Naive B cell (primary cell): Measurements from ENCODE around the gene ITGAE. TPM values are rescaled to one million over a fixed set of nuclear protein-coding genes. Genes with fewer than 3 reads are reported as not detected.
"Not testable (repeated sequence)": the region's sequence is repeated elsewhere in the genome, so short reads cannot be mapped to it uniquely, and the experiment has no call there.

ENCODE experiments used
- ATAC-seq, 2 donors: fragments of 150-1000 bp; cut with Tn5 transposase; 2 replicates each; pipeline ENCODE4 v1.10.0; 2021; ENCODE audit warnings: low read depth in 2 of 2, mild to moderate bottlenecking in 2 of 2, moderate library complexity in 2 of 2
- DNase-seq: peaks from one replicate; pipeline ENCODE4 v3.0.0; 2022
- H3K27ac Mint-ChIP-seq, 6 donors: one replicate each; pipeline ENCODE4 v1.8.0; 2020 to 2022; ENCODE audit warnings: mild to moderate bottlenecking in 6 of 6, mixed read lengths in 6 of 6, moderate library complexity in 5 of 6, inconsistent platforms in 2 of 6
- H3K27me3 Mint-ChIP-seq, 3 donors: one replicate each; pipeline ENCODE4 v1.8.0; 2021 to 2022; ENCODE audit warnings: mixed read lengths in 3 of 3, mild to moderate bottlenecking in 1 of 3
- H3K36me3 Mint-ChIP-seq, 2 donors: one replicate each; pipeline ENCODE4 v1.8.0; 2020 to 2022; ENCODE audit warnings: mixed read lengths in 2 of 2, inconsistent platforms in 1 of 2, mild to moderate bottlenecking in 1 of 2
- H3K4me1 Mint-ChIP-seq, 3 donors: one replicate each; pipeline ENCODE4 v1.8.0; 2020 to 2022; ENCODE audit warnings: mixed read lengths in 3 of 3, inconsistent platforms in 1 of 3, mild to moderate bottlenecking in 1 of 3, moderate library complexity in 1 of 3
- H3K4me3 Mint-ChIP-seq, 8 donors: one replicate each; pipeline ENCODE4 v1.8.0; 2020 to 2022; ENCODE audit warnings: mild to moderate bottlenecking in 8 of 8, mixed read lengths in 8 of 8, moderate library complexity in 8 of 8, inconsistent platforms in 2 of 8
- H3K9me3 Mint-ChIP-seq, 7 donors: one replicate each; pipeline ENCODE4 v1.8.0; 2020 to 2022; ENCODE audit warnings: mixed read lengths in 7 of 7, mild to moderate bottlenecking in 5 of 7, inconsistent platforms in 2 of 7, moderate library complexity in 1 of 7
- polyA plus RNA-seq, 6 donors: library from polyadenylated mRNA; unstranded; fragments of 300-500 nt; fragmentation: Illumina TruSeq; gene quantifications; one replicate each; pipeline ENCODE4 v1.2.3, GENCODE V29; 2021; ENCODE audit warnings: low read depth in 6 of 6

ITGAE gene, protein sequence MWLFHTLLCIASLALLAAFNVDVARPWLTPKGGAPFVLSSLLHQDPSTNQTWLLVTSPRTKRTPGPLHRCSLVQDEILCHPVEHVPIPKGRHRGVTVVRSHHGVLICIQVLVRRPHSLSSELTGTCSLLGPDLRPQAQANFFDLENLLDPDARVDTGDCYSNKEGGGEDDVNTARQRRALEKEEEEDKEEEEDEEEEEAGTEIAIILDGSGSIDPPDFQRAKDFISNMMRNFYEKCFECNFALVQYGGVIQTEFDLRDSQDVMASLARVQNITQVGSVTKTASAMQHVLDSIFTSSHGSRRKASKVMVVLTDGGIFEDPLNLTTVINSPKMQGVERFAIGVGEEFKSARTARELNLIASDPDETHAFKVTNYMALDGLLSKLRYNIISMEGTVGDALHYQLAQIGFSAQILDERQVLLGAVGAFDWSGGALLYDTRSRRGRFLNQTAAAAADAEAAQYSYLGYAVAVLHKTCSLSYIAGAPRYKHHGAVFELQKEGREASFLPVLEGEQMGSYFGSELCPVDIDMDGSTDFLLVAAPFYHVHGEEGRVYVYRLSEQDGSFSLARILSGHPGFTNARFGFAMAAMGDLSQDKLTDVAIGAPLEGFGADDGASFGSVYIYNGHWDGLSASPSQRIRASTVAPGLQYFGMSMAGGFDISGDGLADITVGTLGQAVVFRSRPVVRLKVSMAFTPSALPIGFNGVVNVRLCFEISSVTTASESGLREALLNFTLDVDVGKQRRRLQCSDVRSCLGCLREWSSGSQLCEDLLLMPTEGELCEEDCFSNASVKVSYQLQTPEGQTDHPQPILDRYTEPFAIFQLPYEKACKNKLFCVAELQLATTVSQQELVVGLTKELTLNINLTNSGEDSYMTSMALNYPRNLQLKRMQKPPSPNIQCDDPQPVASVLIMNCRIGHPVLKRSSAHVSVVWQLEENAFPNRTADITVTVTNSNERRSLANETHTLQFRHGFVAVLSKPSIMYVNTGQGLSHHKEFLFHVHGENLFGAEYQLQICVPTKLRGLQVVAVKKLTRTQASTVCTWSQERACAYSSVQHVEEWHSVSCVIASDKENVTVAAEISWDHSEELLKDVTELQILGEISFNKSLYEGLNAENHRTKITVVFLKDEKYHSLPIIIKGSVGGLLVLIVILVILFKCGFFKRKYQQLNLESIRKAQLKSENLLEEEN
- 100 to 1,000 TPM in 5 of 6 donors, 10 to 100 TPM in 1; 93.9 to 177 (median 158) TPM for polyA plus RNA-seq

DNA sequence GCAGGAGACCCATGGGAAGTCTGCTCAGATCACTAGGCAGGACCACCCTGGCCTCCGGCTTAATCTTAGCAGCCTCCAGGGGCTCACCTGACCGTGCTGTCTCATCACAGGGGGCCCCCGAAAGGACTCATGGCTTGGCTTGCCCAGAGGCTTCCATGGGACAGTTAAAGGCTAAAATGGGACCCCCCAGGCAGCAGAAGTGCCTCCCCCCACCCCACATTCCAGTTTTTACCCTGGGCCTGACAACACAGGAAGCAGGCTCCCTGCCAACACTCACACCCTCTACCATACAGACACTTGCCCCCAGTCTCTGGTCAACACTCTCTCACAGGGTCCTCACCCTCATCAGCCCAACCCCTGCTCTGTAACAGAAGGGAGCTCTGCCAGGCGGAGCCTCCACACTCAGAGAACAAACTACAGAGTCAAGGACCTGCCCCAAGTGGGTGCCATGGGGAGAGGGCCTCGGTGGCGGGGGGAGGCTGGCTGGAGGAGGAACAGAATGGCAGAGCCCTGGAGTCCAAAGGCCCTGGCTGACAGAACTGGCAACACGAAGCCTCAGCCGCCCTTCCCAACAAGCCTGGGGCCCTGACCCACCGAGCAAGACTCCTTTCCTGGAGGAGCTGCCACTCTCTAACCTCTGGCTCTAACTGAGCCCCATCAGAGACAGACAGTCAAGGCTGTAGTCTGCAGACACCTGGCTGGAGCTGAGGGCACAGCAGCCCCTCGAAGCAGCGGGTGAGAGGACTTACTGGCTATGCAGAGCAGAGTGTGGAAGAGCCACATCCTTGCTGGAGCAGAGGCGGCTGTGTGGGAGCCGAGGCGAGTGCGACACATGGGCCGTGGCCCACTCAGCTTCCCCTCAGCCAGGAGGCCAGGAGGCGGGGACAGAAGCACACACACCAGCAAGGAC, at the start of gene ITGAE:
TSS of gene ITGAE (minus strand) at position 827 of the 910 bp plus-strand sequence. CDS start at position 783, 44 bp downstream.
- no peak for DNase-seq
- Mint-ChIP-seq H3K36me3 (no peaks in the 10 kb centered on the region), H3K4me1 (peaks cover 21 to 33% (median 24%) of the 10 kb centered on the region in 3 donors), H3K27me3 (no peaks in the 10 kb centered on the region), H3K9me3 (no peaks in the 10 kb centered on the region), H3K4me3 (peak within 1 kb of the TSS in 1 of 8 donors; percentile 47), H3K27ac (peak within 1 kb of the TSS in 2 of 6 donors; percentile 20 to 78)
- no peak for ATAC-seq

DNA sequence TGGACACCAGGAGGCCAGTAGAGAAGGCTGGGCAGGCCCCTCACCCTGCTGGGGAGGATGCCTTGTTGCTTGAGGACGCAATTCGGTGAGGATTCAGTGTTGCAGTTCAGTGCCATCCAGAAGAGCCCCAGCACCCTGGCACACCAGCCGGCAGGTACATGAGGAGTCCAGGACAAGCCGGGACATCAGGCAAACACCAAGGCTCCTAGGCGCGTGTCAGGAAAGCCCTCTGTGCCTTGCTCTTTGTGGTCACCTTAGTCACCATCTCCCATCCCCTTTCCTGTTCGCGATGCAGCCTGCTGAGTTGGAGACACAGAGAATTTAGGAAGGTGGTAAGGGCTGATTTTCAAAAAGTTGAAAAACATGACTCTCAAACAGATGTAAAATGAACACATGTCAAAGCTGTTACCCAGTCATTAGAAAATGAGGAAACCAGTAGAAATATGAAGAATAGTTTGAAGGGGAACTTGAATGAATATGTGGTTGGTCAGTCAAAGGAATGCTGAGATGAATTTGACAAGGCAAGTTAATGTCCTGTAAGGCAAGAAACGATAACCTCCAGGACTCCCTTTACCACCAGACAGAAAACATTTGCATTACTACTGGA, 47.3 kb upstream of the ITGAE start:
- DNase-seq (no peak), ATAC-seq (no peak)
- peaks cover 13 to 31% (median 16%) of the 10 kb centered on the region in 3 donors for H3K4me1 Mint-ChIP-seq
- H3K27me3 Mint-ChIP-seq, result peaks cover 8 to 20% (median 11%) of the 10 kb centered on the region in 3 donors
- H3K36me3 Mint-ChIP-seq, result no peaks in the 10 kb centered on the region
- peak overlapping the region in 1 of 8 donors; percentile 97 for H3K4me3 Mint-ChIP-seq
- H3K9me3 Mint-ChIP-seq, result no peaks in the 10 kb centered on the region
- H3K27ac Mint-ChIP-seq, result no peak overlapping the region

DNA sequence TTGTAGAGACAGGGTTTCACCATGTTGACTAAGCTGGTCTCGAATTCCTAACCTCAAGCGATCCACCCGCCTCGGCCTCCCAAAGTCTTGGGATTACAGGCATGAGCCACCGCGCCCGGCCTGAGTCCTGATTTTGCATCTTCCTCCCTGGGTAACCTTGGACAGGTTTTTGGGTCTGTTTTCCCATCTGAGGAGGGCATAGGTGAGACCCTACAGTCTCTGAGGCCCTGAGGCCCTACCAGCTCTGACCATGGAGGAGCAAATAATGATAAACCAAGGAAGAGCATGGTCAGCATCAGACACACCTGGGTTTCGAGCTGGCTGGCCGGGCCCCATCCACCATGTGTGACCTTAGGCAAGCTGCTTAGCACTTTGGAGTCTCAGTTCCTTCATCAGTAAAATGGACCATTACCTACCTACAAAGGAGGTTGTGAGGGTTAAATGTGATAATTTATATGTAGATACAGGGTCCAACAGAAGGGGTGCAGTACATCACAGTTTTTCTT, 46.2 kb upstream of the ITGAE start:
- H3K9me3 Mint-ChIP-seq, result no peaks in the 10 kb centered on the region
- no peak for ATAC-seq
- H3K27me3 Mint-ChIP-seq, result peaks cover 6 to 11% (median 7%) of the 10 kb centered on the region in 3 donors
- H3K36me3 Mint-ChIP-seq, result no peaks in the 10 kb centered on the region
- DNase-seq, result no peak
- peaks cover 15 to 31% (median 16%) of the 10 kb centered on the region in 3 donors for H3K4me1 Mint-ChIP-seq
- peak overlapping the region in 1 of 6 donors; percentile 62 for H3K27ac Mint-ChIP-seq
- H3K4me3 Mint-ChIP-seq, result peak overlapping the region in 5 of 8 donors; percentile 74 to 97 (median 86)

DNA sequence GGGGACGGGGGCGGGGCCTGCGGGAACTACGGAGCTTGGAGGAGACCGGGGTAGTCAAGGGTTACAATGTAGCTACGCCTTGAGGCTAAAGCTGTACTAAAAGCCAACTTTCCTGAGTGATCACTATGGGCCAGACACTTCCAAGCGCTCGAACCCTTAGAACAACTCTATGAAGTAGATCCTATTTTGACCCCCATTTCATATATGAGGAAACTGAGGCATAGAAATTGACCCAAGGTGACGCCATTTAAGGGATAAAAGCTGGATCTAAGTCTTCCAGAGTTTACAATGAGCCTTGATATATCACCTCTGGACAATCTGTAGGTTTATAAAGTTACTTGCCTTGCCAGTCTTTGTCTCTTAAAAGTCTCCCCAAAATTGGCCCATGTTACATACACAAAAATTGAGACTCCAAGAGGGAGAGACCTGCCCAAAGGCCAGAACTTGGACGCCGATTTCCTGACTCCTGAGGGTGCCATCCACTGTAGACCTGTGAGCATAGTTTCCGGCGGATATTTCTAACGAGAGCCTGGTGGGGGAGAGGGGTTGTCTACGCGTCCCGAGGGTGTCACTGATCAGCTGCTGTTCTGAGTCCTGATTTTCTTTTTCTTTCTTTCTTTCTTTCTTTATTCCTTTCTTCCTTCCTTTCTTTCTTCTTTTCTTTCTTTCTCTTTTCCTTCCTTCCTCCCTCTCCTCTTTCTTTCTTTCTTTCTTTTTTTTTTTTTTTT, 45.6 kb upstream of the ITGAE start:
- Mint-ChIP-seq H3K4me1 (peaks cover 15 to 31% (median 16%) of the 10 kb centered on the region in 3 donors), H3K27me3 (peaks cover 0 to 5% (median 3%) of the 10 kb centered on the region in 3 donors), H3K4me3 (peak overlapping the region; percentile 45 to 99 (median 94)), H3K9me3 (no peaks in the 10 kb centered on the region), H3K36me3 (no peaks in the 10 kb centered on the region), H3K27ac (peak overlapping the region in 5 of 6 donors; percentile 57 to 96 (median 89))
- ATAC-seq (no peak), DNase-seq (no peak)

DNA sequence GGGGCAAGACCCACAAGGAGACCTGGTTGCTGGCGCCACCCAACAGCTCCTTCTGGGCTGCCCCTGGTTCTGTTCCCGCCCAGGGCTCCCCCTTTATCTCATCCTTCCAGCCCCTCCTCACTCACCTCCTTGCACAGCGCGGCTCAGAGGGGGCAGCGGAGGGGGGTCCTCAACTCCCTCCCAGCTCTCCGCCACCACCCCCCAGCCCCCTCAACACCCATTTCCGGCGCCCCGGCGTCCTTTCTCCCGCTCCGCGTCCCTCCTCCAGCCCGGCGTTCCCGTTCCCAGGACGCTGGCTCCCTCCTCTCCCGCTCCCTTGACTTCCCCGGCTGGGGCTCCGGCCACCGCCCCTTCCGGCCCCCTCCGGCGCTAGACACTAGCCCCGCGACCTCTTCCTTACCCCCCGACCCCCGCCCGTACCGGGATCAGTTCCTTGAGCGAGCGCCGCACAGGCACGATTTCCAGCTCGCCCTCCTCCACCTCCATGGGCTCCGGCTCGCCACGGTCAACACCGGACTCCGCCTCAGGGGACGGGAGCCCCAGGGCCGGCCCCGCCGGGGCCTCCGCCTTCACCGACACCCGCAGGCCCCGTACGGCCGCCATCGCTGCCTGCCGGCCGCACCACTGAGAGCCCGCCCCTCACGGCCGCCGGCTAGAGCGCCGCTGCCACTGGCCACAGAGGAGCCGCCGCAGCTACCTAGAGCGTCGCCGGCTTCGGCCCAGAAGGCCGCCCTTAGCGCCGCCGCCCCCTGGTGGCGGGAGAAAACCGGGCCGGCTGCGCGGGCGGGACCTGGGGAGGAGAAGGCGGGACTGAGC, 44.8 kb upstream of the ITGAE start, which contains the start of gene NCBP3:
TSS of gene NCBP3 (minus strand) at position 626 of the 816 bp plus-strand sequence. CDS start at position 603, 23 bp downstream.
- H3K4me1 Mint-ChIP-seq, result peaks cover 15 to 32% (median 16%) of the 10 kb centered on the region in 3 donors
- DNase-seq, result peak; percentile 90
- H3K36me3 Mint-ChIP-seq, result peaks cover under 1 to 2% of the 10 kb centered on the region in 2 donors
- ATAC-seq, result peak; percentile 94 to 95
- H3K4me3 Mint-ChIP-seq, result peak within 1 kb of the TSS; percentile 86 to 99 (median 94)
- peak within 1 kb of the TSS; percentile 83 to 96 (median 92) for H3K27ac Mint-ChIP-seq
- no peaks in the 10 kb centered on the region for H3K9me3 Mint-ChIP-seq
- peaks cover 0 to 3% (median 0%) of the 10 kb centered on the region in 3 donors for H3K27me3 Mint-ChIP-seq

DNA sequence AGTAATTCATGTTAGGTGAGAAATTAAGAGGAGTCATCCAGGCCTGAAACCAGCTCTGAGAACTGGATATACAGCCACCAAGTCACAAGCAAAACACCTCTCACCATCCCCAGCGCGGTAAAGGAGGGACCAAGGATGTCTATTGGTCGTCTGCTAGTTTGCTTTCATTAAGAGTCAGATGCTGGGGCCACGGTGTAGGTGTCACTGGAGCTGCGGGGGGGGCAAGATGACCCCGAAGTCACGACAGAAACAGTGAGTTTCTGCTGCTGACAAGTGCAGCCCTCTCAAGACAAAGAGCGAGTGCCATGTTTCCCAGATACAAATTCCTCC, 44.3 kb upstream of the ITGAE start:
- H3K27me3 Mint-ChIP-seq, result peaks cover 0 to 3% (median 0%) of the 10 kb centered on the region in 3 donors
- peaks cover 6 to 7% of the 10 kb centered on the region in 2 donors for H3K36me3 Mint-ChIP-seq
- peak overlapping the region; percentile 86 to 99 (median 94) for H3K4me3 Mint-ChIP-seq
- H3K4me1 Mint-ChIP-seq, result peaks cover 15 to 35% (median 19%) of the 10 kb centered on the region in 3 donors
- H3K27ac Mint-ChIP-seq, result peak overlapping the region; percentile 67 to 96 (median 92)
- H3K9me3 Mint-ChIP-seq, result no peaks in the 10 kb centered on the region
- ATAC-seq (no peak), DNase-seq (no peak)

DNA sequence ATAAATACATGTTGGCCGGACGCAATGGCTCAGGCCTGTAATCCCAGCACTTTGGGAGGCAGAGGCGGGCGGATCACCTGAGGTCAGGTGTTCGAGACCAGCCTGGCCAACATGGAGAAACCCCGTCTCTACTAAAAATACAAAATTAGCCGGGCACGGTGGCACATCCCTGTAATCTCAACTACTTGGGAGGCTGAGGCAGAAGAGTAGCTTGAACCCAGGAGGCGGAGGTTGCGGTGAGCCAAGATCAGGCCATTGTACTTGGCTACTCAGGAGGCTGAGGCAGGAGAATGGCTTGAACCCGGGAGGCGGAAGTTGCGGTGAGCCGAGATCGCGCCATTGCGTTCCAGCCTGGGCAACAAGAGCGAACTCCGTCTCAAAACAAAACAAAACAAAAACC, 43.6 kb upstream of the ITGAE start:
- peaks cover 15 to 35% (median 19%) of the 10 kb centered on the region in 3 donors for H3K4me1 Mint-ChIP-seq
- peak overlapping the region; percentile 45 to 99 (median 92) for H3K4me3 Mint-ChIP-seq
- H3K27me3 Mint-ChIP-seq, H3K9me3 Mint-ChIP-seq, DNase-seq, H3K36me3 Mint-ChIP-seq, ATAC-seq: not testable (repeated sequence)
- peak overlapping the region in 2 of 6 donors; percentile 61 to 89 for H3K27ac Mint-ChIP-seq

DNA sequence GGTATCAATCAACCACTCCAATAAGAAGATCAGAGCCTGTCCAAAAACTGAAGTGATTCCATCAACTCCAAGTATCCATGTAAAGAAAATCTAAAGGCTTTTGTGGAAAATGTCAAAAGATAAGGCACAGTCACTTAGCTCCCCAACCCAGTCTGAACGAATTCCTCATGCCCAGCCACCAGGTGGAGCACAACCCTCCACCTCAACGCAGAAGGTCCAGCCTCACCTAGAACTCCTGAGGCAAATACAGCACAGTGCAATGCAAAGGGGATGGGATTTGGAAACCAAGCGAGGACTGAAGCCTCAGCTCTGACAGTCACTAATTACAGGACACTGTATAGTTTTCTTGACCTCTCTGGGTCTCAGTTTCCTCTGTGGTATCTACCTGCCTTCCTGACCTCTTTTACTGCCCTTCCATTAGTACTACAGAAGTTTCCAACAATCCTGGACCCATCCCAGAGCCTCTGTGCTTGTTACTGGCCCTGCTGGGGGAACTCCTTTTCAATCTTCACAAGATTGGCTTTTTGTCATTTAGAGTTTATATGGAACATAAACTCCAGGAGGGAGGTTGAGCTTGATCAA, 43.0 kb upstream of the ITGAE start:
- Mint-ChIP-seq H3K4me3 (peak overlapping the region; percentile 45 to 99 (median 90)), H3K9me3 (no peaks in the 10 kb centered on the region), H3K36me3 (peaks cover 7% of the 10 kb centered on the region in 2 donors), H3K27me3 (peaks cover 0 to 3% (median 0%) of the 10 kb centered on the region in 3 donors), H3K27ac (peak overlapping the region in 2 of 6 donors; percentile 23 to 43), H3K4me1 (peaks cover 15 to 35% (median 19%) of the 10 kb centered on the region in 3 donors)
- no peak for ATAC-seq
- peak; percentile 35 for DNase-seq

DNA sequence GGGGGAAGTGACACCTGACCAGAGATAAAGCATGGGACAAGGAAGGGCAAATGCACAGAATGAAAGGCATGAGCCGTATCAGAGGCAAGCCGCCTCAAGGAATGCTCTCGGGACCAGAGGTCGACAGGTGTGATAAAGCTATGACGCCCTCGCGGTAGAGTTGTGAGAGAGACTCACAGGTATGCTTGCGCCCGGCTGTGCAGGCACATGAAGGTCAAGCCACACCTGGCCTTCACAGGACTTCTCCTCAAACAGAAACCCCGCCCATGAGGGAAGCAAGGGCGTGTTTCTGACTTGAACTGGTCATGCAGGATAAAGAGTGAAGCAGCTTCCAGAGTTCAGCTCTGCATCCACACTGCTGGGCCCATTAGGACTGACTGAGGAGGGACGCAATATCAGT, 37.2 kb upstream of the ITGAE start:
- DNase-seq (no peak), ATAC-seq (no peak)
- peak overlapping the region in 1 of 8 donors; percentile 35 for H3K4me3 Mint-ChIP-seq
- peaks cover 17 to 25% of the 10 kb centered on the region in 2 donors for H3K36me3 Mint-ChIP-seq
- no peaks in the 10 kb centered on the region for H3K27me3 Mint-ChIP-seq
- H3K27ac Mint-ChIP-seq, result peak overlapping the region in 2 of 6 donors; percentile 29 to 74
- no peaks in the 10 kb centered on the region for H3K9me3 Mint-ChIP-seq
- H3K4me1 Mint-ChIP-seq, result peaks cover 12 to 16% (median 16%) of the 10 kb centered on the region in 3 donors

DNA sequence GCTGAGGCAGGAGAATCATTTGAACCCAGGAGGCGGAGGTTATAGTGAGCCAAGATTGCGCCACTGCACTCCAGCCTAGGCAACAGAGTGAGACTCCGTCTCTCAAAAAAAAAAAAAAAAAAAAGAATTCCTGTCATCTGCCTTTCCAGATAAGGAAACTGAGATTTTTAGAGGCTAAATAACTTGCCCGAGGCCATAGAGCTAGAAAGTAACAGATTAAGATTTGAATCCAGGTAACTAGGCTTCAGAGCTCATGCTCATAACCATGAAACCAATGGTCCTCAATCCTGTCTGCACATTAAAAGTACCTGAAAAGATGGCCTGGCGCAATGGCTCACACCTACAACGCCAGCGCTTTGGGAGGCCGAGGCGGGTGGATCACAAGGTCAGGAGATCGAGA, 35.6 kb upstream of the ITGAE start:
- DNase-seq (no peak), ATAC-seq (no peak)
- Mint-ChIP-seq H3K4me1 (peaks cover 12 to 16% (median 15%) of the 10 kb centered on the region in 3 donors), H3K4me3 (no peak overlapping the region), H3K36me3 (peaks cover 17 to 25% of the 10 kb centered on the region in 2 donors), H3K27ac (no peak overlapping the region), H3K27me3 (no peaks in the 10 kb centered on the region), H3K9me3 (no peaks in the 10 kb centered on the region)
